Mesenchymal stem cell (in vitro differentiated cells and primary cell): ENCODE data around the gene ANKRD9.

Source experiments
- DNase-seq: peaks from one replicate; pipeline ENCODE4 v3.0.0-alpha.2; 2013
- H2AFZ ChIP-seq: one replicate; pipeline ENCODE4 v1.6.1; 2013; ENCODE audit warnings: low read depth, mild to moderate bottlenecking, control low read depth, inconsistent platforms, low read length, moderate library complexity
- H2AK5ac ChIP-seq: 2 replicates; pipeline ENCODE4 v1.6.1; 2013; ENCODE audit warnings: low read length, moderate library complexity, mild to moderate bottlenecking, inconsistent platforms; ENCODE audit not compliant: severe bottlenecking
- H2BK120ac ChIP-seq: one replicate; pipeline ENCODE4 v1.6.1; 2013; ENCODE audit warnings: low read depth, mild to moderate bottlenecking, inconsistent platforms, low read length, moderate library complexity
- H2BK12ac ChIP-seq, 2 experiments: one replicate each; pipeline ENCODE4 v1.6.1; 2013; ENCODE audit warnings: inconsistent platforms in 2 of 2, low read length in 2 of 2, mild to moderate bottlenecking in 2 of 2, moderate library complexity in 2 of 2, control low read depth in 1 of 2
- H2BK15ac ChIP-seq: one replicate; pipeline ENCODE4 v1.6.1; 2013; ENCODE audit warnings: mild to moderate bottlenecking, low read depth, inconsistent platforms; ENCODE audit not compliant: poor library complexity, severe bottlenecking
- H2BK5ac ChIP-seq: 2 replicates; pipeline ENCODE4 v1.6.1; 2013; ENCODE audit warnings: low read depth, mild to moderate bottlenecking, low read length, control low read depth, inconsistent platforms; ENCODE audit not compliant: poor library complexity, severe bottlenecking
- H3K14ac ChIP-seq, 2 experiments: one replicate each; pipeline ENCODE4 v1.6.1; 2013; ENCODE audit warnings: inconsistent platforms in 2 of 2, low read length in 2 of 2, control low read depth in 1 of 2, mild to moderate bottlenecking in 1 of 2, moderate library complexity in 1 of 2
- H3K18ac ChIP-seq, 2 experiments: one replicate each; pipeline ENCODE4 v1.6.1; 2013; ENCODE audit warnings: inconsistent platforms in 2 of 2, low read length in 2 of 2, control low read depth in 1 of 2, low read depth in 1 of 2, mild to moderate bottlenecking in 1 of 2
- H3K23ac ChIP-seq, 2 experiments: one replicate each; pipeline ENCODE4 v1.6.1; 2013; ENCODE audit warnings: inconsistent platforms in 2 of 2, low read length in 2 of 2, mild to moderate bottlenecking in 2 of 2, moderate library complexity in 2 of 2, control low read depth in 1 of 2
- H3K27ac ChIP-seq: 2 replicates; pipeline ENCODE4 v1.5.1; 2013; ENCODE audit warnings: mild to moderate bottlenecking, moderate library complexity, low read length, control low read depth, inconsistent platforms; ENCODE audit not compliant: poor library complexity, severe bottlenecking
- H3K27me3 ChIP-seq, 2 experiments: 2 replicates each; pipeline versions ENCODE4 v1.6.1 to v1.7.0; 2013; ENCODE audit warnings: low read length in 2 of 2, mild to moderate bottlenecking in 2 of 2, moderate library complexity in 2 of 2, control low read depth in 1 of 2, inconsistent platforms in 1 of 2; ENCODE audit not compliant: control insufficient read depth in 1 of 2, insufficient read depth in 1 of 2
- H3K36me3 ChIP-seq, 2 experiments: 2 replicates each; pipeline versions ENCODE4 v1.6.1 to v1.7.0; 2013; ENCODE audit warnings: low read length in 2 of 2, control low read depth in 1 of 2, inconsistent platforms in 1 of 2, low read depth in 1 of 2, mild to moderate bottlenecking in 1 of 2; ENCODE audit not compliant: insufficient read depth in 2 of 2, control insufficient read depth in 1 of 2
- H3K4ac ChIP-seq, 2 experiments: one replicate each; pipeline ENCODE4 v1.6.1; 2013; ENCODE audit warnings: inconsistent platforms in 2 of 2, low read length in 2 of 2, mild to moderate bottlenecking in 2 of 2, moderate library complexity in 2 of 2, control low read depth in 1 of 2, low read depth in 1 of 2
- H3K4me1 ChIP-seq: 2 replicates; pipeline ENCODE4 v1.6.1; 2013; ENCODE audit warnings: low read depth, low read length, control low read depth; ENCODE audit not compliant: control insufficient read depth, insufficient read depth
- H3K4me2 ChIP-seq: 2 replicates; pipeline ENCODE4 v1.6.1; 2013; ENCODE audit warnings: low read length, mild to moderate bottlenecking, inconsistent platforms; ENCODE audit not compliant: poor library complexity, severe bottlenecking
- H3K4me3 ChIP-seq, 2 experiments: 2 replicates each; pipeline versions ENCODE4 v1.5.1 to v1.7.0; 2013; ENCODE audit warnings: low read length in 2 of 2, mild to moderate bottlenecking in 2 of 2, control low read depth in 1 of 2, low read depth in 1 of 2; ENCODE audit not compliant: insufficient read depth in 1 of 2
- H3K79me1 ChIP-seq: replicated peaks from 2 replicates; pipeline ENCODE4 v1.6.1; 2013; ENCODE audit warnings: mild to moderate bottlenecking, control low read depth, low read length, inconsistent platforms; ENCODE audit not compliant: poor library complexity, severe bottlenecking
- H3K9ac ChIP-seq: 2 replicates; pipeline ENCODE4 v1.7.0; 2013; ENCODE audit warnings: mild to moderate bottlenecking, low read length, moderate library complexity
- H3K9me3 ChIP-seq: 2 replicates; pipeline ENCODE4 v1.7.0; 2013; ENCODE audit warnings: mild to moderate bottlenecking, low read length; ENCODE audit not compliant: control insufficient read depth
- H4K8ac ChIP-seq: one replicate; pipeline ENCODE4 v1.6.1; 2013; ENCODE audit warnings: inconsistent platforms, mild to moderate bottlenecking, low read length, moderate library complexity
- H4K91ac ChIP-seq: one replicate; pipeline ENCODE4 v1.6.1; 2013; ENCODE audit warnings: mild to moderate bottlenecking, low read length, inconsistent platforms
- WGBS: methylation state at CpG from one replicate; pipeline ENCODE4 v1.1.7; 2013; ENCODE audit warnings: mixed read lengths; 5-methylcytosine and 5-hydroxymethylcytosine counted together

The ANKRD9 gene

DNA sequence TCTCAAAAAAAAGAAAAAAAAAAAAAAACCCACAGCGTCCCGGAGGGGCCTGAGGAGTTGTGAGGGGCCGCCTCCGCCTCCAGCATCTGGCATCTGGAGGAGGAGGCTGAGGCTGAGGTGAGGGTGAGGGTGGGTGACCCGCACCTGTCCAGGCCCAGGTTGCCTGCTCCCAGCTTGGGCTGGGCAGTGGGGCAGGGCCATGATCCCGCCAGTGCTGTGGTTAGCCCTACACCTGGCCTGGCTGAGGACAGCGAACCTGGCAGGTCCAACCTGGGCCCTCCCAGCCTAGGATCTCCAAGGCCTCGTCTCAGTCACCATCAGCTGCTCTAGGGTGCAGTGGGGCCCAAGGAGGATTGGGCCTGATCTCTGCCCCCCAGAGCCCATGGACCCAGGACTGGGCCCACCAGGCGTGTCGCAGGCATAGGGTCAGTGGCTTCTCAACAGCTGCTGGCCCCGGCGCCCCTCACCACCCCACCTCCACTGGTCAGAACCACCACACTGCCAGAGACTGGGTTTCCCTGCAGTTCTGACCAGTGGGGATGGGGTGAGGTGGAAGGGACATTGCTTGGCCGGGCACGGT lies 46.6 kb upstream of the ANKRD9 start:
- Histone ChIP-seq H3K27ac (no peak overlapping the region), H3K4me2 (no peak overlapping the region), H2AK5ac (no peak overlapping the region), H3K18ac (no peak overlapping the region), H4K91ac (no peak overlapping the region), H3K4ac (peak overlapping the region in 1 of 2 experiments; percentile 7), H2BK5ac (no peak overlapping the region), H2BK12ac (peak overlapping the region in 1 of 2 experiments; percentile 30), H3K79me1 (no peaks in the 10 kb centered on the region), H3K9ac (no peak overlapping the region), H3K36me3 (no peaks in the 10 kb centered on the region), H3K4me3 (no peak overlapping the region), H2AFZ (no peak overlapping the region), H2BK120ac (no peak overlapping the region), H2BK15ac (peak overlapping the region; percentile 13), H3K4me1 (peaks cover 16% of the 10 kb centered on the region), H3K27me3 (peaks cover 0 to 5% of the 10 kb centered on the region in 2 experiments), H3K9me3 (no peaks in the 10 kb centered on the region), H3K14ac (no peak overlapping the region), H3K23ac (no peak overlapping the region), H4K8ac (no peak overlapping the region)
- DNase-seq, result no peak
- 93% methylated on average over 14 of the region's 14 CpGs for WGBS

DNA sequence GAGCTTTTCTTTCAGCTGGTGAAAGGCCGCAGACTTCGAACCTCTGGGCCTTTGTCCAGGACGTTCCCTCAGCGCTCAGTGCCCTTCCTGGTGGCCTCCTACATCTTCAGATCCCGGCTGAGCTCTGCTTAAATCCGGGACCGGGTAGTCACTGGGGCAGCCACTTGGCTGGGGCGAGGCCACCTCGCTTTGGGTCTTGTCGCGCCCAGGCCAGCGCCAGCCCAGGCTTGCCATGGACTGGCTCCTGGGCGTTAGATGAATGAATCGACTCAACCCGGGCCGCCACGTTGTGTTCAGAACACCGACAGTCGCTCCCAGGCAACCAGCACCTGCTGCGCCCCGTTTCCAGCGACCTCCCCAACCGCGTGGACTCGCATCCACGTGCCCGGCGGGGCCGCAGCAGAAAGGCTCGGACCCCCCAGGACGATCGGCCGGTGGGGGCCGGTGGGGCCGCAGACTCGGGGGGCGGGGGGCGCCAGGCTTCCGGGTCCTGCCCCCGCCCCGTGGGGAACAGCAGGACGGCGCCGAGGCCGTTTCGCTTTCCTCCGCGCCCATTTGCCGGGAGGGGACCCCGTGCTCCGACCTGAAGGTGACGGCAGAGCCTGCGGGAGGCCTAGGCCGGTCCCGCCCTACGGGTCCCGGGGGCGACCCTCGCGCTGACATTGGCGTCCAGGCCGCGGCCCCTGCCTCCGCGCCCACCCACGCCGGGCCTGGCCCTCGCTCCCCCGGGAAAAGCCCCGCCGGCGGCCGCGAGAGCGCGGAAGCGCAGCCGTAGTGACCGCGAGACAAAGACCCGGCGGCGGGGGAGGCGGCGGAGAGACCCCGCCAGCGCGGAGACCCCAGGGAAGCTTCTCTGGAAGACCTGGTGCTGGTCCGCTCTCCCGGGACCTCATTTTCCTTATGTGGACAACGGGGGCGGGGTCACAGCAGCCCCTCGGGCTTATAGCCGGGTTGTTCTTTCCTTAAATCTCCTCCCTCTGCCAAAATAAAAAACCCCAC lies 45.5 kb upstream of the ANKRD9 start:
- H2BK120ac ChIP-seq, result peak overlapping the region; percentile 90
- H3K14ac ChIP-seq, result peak overlapping the region in 1 of 2 experiments; percentile 86
- H3K4ac ChIP-seq, result peak overlapping the region; percentile 57 to 85
- peaks cover 16% of the 10 kb centered on the region for H3K4me1 ChIP-seq
- H3K79me1 ChIP-seq, result no peaks in the 10 kb centered on the region
- H2BK5ac ChIP-seq, result no peak overlapping the region
- 9% methylated on average over 83 of the region's 94 CpGs for WGBS
- H3K27ac ChIP-seq, result no peak overlapping the region
- H2AK5ac ChIP-seq, result no peak overlapping the region
- peaks cover 0 to 4% of the 10 kb centered on the region in 2 experiments for H3K27me3 ChIP-seq
- peak overlapping the region; percentile 74 for H4K91ac ChIP-seq
- H3K18ac ChIP-seq, result peak overlapping the region; percentile 80 to 88
- H3K4me3 ChIP-seq, result peak overlapping the region; percentile 77 to 79
- H3K9me3 ChIP-seq, result no peaks in the 10 kb centered on the region
- peak overlapping the region; percentile 82 for H3K9ac ChIP-seq
- H4K8ac ChIP-seq, result peak overlapping the region; percentile 95
- peak overlapping the region; percentile 93 for H2BK15ac ChIP-seq
- H2AFZ ChIP-seq, result peak overlapping the region; percentile 79
- DNase-seq, result peak; percentile 38
- H3K23ac ChIP-seq, result peak overlapping the region in 1 of 2 experiments; percentile 34
- H3K36me3 ChIP-seq, result no peaks in the 10 kb centered on the region
- H2BK12ac ChIP-seq, result peak overlapping the region in 1 of 2 experiments; percentile 7
- H3K4me2 ChIP-seq, result peak overlapping the region; percentile 93

DNA sequence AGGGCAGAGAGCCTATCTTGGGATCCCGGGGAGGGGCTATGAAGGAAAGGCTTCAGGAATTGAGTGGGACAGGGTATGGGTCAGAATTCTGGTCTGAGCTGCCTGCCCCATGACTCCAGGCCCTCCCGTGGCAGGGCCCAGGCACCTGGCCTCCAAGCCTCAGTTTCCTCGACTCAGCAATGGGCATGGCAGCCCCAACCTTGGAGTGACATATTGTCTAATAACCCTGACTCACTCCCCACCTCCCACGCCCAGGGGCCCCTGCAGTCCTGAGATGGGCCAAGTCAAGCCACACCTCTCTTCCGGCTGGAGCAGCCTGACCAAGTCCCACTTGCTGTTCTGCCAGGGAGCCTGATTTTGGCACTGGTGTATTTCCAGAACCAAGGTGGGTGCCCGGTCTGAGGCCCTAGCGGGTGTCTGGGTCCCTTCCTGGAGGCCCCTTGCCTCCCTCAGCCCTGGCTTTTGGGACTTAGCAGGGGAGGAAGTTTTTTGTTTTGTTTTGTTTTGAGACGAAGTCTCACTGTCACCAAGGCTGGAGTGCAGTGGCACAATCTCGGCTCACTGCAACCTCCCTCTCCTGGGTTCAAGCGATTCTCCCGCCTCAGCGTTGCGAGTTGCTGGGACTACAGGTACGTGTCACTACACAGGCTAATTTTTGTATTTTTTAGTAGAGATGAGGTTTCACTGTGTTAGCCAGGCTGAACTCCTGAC lies 42.6 kb upstream of the ANKRD9 start:
- no peak overlapping the region for H2AK5ac ChIP-seq
- peak overlapping the region; percentile 26 for H2BK15ac ChIP-seq
- H3K14ac ChIP-seq, result no peak overlapping the region
- peak overlapping the region in 1 of 2 experiments; percentile 2 for H3K4me3 ChIP-seq
- no peaks in the 10 kb centered on the region for H3K36me3 ChIP-seq
- no peak overlapping the region for H2AFZ ChIP-seq
- H3K23ac ChIP-seq, result peak overlapping the region in 1 of 2 experiments; percentile 9
- H3K9me3 ChIP-seq, result no peaks in the 10 kb centered on the region
- H3K9ac ChIP-seq, result peak overlapping the region; percentile 57
- H4K91ac ChIP-seq, result peak overlapping the region; percentile 9
- H2BK12ac ChIP-seq, result peak overlapping the region in 1 of 2 experiments; percentile 68
- peak overlapping the region; percentile 15 to 24 for H3K4ac ChIP-seq
- DNase-seq, result no peak
- H4K8ac ChIP-seq, result peak overlapping the region; percentile 65
- WGBS, result 80% methylated on average over 14 of the region's 14 CpGs
- no peak overlapping the region for H2BK5ac ChIP-seq
- H3K27me3 ChIP-seq, result peaks cover 0 to 3% of the 10 kb centered on the region in 2 experiments
- H2BK120ac ChIP-seq, result no peak overlapping the region
- no peak overlapping the region for H3K4me2 ChIP-seq
- H3K18ac ChIP-seq, result peak overlapping the region; percentile 58 to 69
- H3K27ac ChIP-seq, result no peak overlapping the region
- H3K79me1 ChIP-seq, result no peaks in the 10 kb centered on the region
- H3K4me1 ChIP-seq, result peaks cover 16% of the 10 kb centered on the region
